ENCODE measurements around the gene PTPRCAP.

GRCh38 chr11:67413266-67413849 is 24.1 kb downstream of the PTPRCAP start:
- TF ChIP-seq, protein P1, sequence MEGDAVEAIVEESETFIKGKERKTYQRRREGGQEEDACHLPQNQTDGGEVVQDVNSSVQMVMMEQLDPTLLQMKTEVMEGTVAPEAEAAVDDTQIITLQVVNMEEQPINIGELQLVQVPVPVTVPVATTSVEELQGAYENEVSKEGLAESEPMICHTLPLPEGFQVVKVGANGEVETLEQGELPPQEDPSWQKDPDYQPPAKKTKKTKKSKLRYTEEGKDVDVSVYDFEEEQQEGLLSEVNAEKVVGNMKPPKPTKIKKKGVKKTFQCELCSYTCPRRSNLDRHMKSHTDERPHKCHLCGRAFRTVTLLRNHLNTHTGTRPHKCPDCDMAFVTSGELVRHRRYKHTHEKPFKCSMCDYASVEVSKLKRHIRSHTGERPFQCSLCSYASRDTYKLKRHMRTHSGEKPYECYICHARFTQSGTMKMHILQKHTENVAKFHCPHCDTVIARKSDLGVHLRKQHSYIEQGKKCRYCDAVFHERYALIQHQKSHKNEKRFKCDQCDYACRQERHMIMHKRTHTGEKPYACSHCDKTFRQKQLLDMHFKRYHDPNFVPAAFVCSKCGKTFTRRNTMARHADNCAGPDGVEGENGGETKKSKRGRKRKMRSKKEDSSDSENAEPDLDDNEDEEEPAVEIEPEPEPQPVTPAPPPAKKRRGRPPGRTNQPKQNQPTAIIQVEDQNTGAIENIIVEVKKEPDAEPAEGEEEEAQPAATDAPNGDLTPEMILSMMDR (IDR thresholded peaks at IDR 0.05): no peak
- no peak for TF ChIP-seq EZH2 (IDR thresholded peaks at IDR 0.05; ENCODE audit: borderline replicate concordance, insufficient read depth, low read depth, low read length, poor library complexity, severe bottlenecking)
